ENCODE measurements around the gene XCR1. TPM values are rescaled to one million over a fixed set of nuclear protein-coding genes. Genes with fewer than 3 reads are reported as not detected.

The XCR1 gene
- total RNA-seq, 1 donor from 2014 or later = not detected

DNA sequence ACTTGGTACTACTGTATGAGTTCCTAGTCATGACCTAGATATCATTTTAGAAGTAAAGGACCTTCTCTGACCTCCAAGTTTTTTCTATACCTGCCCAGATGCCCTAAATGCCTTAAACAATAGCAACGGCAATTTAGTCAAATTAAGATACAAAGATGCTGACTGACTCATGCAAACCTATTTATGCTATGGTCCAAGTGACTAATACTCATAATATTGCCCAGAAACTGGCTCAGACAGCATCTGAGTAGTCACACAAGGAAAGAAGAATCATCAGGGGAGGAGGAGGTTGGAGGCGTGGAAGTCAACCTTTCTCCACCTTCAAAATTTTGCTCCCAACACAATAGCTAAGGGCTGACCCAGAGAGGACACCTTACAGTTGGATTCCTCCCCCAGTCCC, 38.5 kb downstream of the XCR1 start:
- Mint-ChIP-seq H3K4me3 (no peak overlapping the region), H3K27me3 (ENCODE audit: low read depth) (no peaks in the 10 kb centered on the region), H3K9me3 (no peaks in the 10 kb centered on the region), H3K4me1 (peaks cover 20% of the 10 kb centered on the region), H3K36me3 (ENCODE audit: low read depth) (peaks cover 4% of the 10 kb centered on the region), H3K27ac (ENCODE audit: unreplicated experiment) (no peak overlapping the region)
- TF ChIP-seq, protein P1, sequence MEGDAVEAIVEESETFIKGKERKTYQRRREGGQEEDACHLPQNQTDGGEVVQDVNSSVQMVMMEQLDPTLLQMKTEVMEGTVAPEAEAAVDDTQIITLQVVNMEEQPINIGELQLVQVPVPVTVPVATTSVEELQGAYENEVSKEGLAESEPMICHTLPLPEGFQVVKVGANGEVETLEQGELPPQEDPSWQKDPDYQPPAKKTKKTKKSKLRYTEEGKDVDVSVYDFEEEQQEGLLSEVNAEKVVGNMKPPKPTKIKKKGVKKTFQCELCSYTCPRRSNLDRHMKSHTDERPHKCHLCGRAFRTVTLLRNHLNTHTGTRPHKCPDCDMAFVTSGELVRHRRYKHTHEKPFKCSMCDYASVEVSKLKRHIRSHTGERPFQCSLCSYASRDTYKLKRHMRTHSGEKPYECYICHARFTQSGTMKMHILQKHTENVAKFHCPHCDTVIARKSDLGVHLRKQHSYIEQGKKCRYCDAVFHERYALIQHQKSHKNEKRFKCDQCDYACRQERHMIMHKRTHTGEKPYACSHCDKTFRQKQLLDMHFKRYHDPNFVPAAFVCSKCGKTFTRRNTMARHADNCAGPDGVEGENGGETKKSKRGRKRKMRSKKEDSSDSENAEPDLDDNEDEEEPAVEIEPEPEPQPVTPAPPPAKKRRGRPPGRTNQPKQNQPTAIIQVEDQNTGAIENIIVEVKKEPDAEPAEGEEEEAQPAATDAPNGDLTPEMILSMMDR (conservative IDR thresholded peaks at IDR 0.05) = no peak
- DNase-seq (ENCODE audit: low read depth, low spot score) = no peak

DNA sequence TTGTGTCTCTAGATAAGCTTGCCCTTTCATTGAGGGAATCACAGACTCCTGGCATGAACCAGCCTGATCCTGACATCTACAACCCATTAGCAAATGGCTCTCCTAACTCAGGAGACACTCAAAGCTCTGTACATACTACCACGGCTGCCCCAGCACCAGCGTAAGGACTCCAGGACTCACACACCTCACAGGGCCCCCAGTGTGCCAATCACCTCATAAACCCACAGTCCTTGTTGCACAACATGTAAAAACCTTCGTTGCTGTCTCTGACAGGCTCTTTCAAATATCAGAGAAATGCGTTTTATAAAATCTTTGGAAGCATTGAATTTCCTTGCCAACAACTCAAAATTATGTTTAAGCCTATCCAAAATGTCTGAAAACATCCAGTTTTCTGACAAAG, 38.9 kb downstream of the XCR1 start:
- peaks cover 20% of the 10 kb centered on the region for H3K4me1 Mint-ChIP-seq
- no peaks in the 10 kb centered on the region for H3K9me3 Mint-ChIP-seq
- peaks cover 4% of the 10 kb centered on the region for H3K36me3 Mint-ChIP-seq (ENCODE audit: low read depth)
- H3K27ac Mint-ChIP-seq (ENCODE audit: unreplicated experiment) = no peak overlapping the region
- TF ChIP-seq, protein P1 (conservative IDR thresholded peaks at IDR 0.05) = no peak
- no peak for DNase-seq (ENCODE audit: low read depth, low spot score)
- no peak overlapping the region for H3K4me3 Mint-ChIP-seq
- H3K27me3 Mint-ChIP-seq (ENCODE audit: low read depth) = no peaks in the 10 kb centered on the region

DNA sequence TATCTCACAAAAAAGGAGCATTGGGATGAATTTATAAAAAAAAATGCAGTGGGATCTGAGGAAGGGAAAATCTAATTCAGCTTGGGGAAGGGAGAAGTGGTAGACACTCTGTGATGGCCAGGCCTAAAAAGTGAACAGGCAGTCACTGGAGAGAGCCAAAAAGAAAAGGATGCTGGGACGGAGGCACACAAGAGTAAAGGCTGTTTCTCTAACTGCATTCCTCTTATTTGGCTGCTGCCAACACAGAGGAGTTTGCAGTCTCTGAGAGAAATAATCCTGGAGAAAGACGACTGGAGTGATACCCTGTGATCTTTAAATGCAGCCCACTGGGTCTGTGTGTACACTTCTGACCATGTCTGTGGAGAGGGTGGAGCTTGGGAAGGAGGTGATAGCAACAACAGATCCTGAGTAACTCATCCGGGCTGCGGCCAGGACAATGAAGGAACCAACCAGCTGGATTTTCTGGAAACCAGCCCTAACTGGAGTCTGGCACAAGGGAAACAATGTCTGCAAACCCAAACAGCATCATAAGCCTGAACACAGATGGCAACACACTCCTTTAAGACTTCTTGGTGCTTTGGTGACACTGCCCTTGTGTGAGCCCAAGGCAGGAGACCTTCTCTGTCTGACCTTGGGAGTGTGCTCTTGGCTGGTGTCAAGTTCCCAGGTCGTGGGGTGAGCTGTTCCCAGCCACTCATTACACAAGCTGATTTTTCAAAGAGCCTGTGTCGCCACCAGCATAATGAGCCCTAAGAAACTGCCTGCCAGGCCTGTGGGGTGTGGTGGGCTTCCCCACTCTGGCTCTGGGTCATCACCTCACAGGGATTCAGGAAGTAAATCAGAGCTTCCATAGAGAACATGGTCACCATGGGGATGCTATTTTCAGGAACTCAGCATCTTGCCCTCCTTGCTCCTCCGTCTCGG, 39.7 kb downstream of the XCR1 start:
- H3K27ac Mint-ChIP-seq (ENCODE audit: unreplicated experiment) = no peak overlapping the region
- H3K36me3 Mint-ChIP-seq (ENCODE audit: low read depth) = no peaks in the 10 kb centered on the region
- peaks cover 15% of the 10 kb centered on the region for H3K4me1 Mint-ChIP-seq
- H3K27me3 Mint-ChIP-seq (ENCODE audit: low read depth) = no peaks in the 10 kb centered on the region
- TF ChIP-seq, protein P1 (conservative IDR thresholded peaks at IDR 0.05) = no peak
- H3K4me3 Mint-ChIP-seq = no peak overlapping the region
- no peak for DNase-seq (ENCODE audit: low read depth, low spot score)
- H3K9me3 Mint-ChIP-seq = no peaks in the 10 kb centered on the region

DNA sequence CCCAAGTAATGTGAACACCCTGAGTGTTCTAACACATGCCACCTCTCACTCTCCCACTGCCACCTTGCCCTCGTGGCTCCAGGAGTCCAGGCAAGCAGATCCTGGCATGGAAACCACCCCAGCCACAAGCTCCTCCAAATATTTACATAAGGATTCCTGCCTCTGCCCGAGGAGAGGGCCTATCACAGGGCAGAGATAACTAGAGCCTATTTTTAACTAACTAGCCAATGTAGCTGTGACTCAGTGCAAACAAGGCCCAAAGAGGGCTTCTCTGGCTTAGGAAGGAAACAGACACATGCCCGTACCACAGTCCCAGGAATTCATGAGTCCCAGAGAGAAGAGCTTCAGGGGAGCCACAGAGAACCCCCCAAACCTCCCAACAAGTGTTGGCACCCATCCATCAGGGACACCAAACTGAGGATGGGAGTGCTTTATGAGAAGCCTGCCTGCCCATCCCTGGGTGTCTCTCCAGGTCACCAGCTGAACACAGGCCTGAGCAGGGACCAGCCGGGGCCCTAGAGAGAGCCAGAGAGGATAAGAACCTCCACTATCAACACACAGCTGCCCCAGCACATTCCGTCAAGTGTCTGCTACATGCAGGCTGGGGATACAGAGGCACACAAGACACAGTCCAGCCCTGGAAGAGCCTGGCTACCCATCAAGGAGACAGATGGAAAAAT, 40.8 kb downstream of the XCR1 start:
- Mint-ChIP-seq H3K4me1 (peaks cover 15% of the 10 kb centered on the region), H3K4me3 (no peak overlapping the region), H3K36me3 (ENCODE audit: low read depth) (no peaks in the 10 kb centered on the region), H3K9me3 (no peaks in the 10 kb centered on the region), H3K27me3 (ENCODE audit: low read depth) (no peaks in the 10 kb centered on the region), H3K27ac (ENCODE audit: unreplicated experiment) (peak overlapping the region; percentile 76)
- no peak for DNase-seq (ENCODE audit: low read depth, low spot score)
- TF ChIP-seq, protein P1 (conservative IDR thresholded peaks at IDR 0.05) = no peak

DNA sequence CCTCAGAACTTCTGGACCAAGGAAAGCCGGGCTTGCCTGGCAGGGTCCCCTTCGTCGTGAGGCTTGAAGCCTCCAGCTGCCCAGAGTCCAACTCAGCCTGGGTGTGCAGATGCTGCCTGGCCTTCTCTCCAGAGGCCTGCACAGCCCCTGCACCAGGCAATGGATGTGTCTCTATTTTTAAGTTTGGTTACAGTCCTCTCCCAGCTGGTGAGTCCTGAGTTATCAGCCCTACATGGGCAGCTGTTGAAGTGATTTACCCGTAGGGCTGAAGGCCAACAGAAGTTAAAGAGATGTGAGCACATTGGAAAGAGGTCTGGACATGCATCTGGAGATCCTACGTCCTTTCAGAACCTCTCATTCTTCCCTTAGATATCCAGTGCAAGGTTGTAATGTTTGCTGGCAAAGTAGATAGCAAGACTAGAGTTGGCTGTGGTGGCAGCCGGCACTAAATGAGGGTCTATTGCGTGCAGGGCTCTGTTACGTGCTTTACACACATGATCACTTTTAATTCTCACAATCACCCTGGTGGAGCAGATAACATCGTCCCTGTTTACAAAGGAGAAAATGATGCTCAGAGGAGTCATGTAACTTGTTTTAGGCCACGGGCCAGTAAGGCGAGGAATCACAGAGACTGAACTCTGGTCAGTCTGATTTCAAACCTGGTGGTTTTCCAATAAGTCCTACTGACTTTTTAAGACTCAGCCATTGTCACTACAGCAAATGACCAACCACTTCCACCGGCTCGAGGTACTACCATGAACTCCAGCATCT, 41.6 kb downstream of the XCR1 start:
- Mint-ChIP-seq H3K4me3 (no peak overlapping the region), H3K36me3 (ENCODE audit: low read depth) (no peaks in the 10 kb centered on the region), H3K4me1 (peaks cover 15% of the 10 kb centered on the region), H3K27me3 (ENCODE audit: low read depth) (no peaks in the 10 kb centered on the region), H3K27ac (ENCODE audit: unreplicated experiment) (no peak overlapping the region), H3K9me3 (no peaks in the 10 kb centered on the region)
- DNase-seq (ENCODE audit: low read depth, low spot score) = no peak
- TF ChIP-seq, protein P1 (conservative IDR thresholded peaks at IDR 0.05) = no peak

Measured in neural crest cell (in vitro differentiated cells).